Nasal cavity respiratory epithelium epithelial cell of viscerocranial mucosa (primary cell): Measurements from ENCODE around the gene IFNAR1. TPM values are rescaled to one million over a fixed set of nuclear protein-coding genes. Genes with fewer than 3 reads are reported as not detected.

Experiments
- total RNA-seq: library from RNA; depleted of rRNA; stranded (reverse); fragments of >200 nt; gene quantifications from 2 replicates; pipeline ENCODE4 v1.2.3, GENCODE V29; 2014

Gene IFNAR1
- 16.4 and 26.6 TPM in 2 replicates for total RNA-seq

DNA sequence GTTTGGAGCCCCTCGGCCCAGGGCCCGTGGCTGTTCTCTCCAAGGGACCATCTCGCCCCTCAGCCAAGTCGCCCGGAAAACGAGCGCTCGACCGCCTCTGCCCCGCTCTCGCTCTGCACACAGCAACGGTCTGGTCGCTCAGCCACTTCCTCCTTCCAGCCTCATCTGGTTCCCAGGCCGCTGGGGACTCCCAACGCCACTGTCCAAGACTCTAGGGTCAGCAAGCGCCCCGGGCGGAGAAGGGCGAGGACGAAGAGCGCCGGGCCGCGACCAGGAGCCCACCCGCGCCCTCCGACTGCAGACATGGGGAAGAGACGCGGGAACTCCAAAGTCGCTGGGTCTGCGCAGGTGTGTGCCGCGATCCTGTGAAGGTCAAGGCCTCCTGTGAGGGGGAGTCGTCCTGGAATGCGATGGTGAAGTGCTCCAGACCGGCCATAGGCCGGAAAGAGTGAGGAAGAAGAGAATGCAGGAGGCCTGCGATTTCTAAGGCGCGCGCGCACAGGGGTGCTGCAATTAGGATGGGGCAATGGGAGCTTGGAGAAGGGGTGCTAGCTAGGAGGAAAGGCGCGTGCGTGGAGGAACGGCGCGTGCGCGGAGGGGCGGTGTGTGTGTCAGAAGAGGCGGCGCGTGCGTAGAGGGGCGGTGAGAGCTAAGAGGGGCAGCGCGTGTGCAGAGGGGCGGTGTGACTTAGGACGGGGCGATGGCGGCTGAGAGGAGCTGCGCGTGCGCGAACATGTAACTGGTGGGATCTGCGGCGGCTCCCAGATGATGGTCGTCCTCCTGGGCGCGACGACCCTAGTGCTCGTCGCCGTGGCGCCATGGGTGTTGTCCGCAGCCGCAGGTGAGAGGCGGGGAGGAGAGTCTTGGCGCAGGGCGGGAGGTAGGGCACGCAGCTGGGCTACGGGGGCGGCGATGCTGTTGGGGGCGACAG lies at the start of gene IFNAR1:
TSS of gene IFNAR1 (plus strand) at position 680 of the 931 bp plus-strand sequence. CDS start at position 766, 86 bp downstream.

DNA sequence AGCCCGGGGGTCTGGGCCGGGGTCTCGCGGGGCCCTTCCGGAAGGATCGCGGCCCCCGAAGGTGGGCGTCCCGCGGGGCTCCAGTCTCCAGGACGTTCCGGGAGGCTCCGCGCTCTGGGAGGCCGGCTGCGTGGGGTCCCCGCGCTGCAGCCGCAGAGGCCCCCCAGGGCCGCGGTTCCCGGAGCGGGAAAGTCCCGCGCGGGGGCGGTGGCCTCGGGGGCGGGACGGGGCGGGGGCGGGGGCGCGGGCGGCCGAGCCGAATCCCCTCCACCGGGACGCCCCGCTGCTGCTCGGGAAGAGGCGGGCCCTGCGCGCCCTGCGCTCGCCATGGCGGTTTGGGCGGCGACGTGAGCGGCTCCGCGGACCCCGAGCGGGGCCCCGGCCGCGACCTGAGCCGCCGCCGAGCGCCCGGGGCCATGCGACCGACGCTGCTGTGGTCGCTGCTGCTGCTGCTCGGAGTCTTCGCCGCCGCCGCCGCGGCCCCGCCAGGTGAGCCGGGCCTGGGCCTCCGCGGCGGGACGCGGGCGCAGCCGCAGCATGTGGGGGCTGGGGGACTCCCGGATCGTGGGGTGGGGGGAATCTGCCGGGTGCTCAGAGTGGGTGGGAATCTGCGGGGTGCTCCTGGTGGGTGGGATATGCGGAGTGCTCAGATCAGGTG lies 78.5 kb downstream of the IFNAR1 start, which contains the start of gene IFNGR2:
TSS of gene IFNGR2 (plus strand) at position 286 of the 658 bp plus-strand sequence. CDS start at position 417, 131 bp downstream.

Other genes with a start within 250 kb of the IFNAR1 start
- 1.4 and 7.6 TPM in 2 replicates for gene IFNAR2, start 95.0 kb upstream of the IFNAR1 start, total RNA-seq
- 24.6 and 28.0 TPM in 2 replicates for gene IL10RB, start 58.6 kb upstream of the IFNAR1 start, total RNA-seq
- 55.7 and 82.7 TPM in 2 replicates for gene IFNGR2, start 78.4 kb downstream of the IFNAR1 start, total RNA-seq
- gene TMEM50B, start 155.0 kb downstream of the IFNAR1 start, total RNA-seq, result 16.3 and 23.2 TPM in 2 replicates
- 1.0 and 1.6 TPM in 2 replicates for gene DNAJC28, start 166.7 kb downstream of the IFNAR1 start, total RNA-seq
- 103 and 141 TPM in 2 replicates for gene GART, start 217.1 kb downstream of the IFNAR1 start, total RNA-seq
- gene SON, start 218.1 kb downstream of the IFNAR1 start, total RNA-seq, result 147 and 253 TPM in 2 replicates